K562 (cell line): ENCODE results near the gene C6orf62. TPM values are rescaled to one million over a fixed set of nuclear protein-coding genes. Genes with fewer than 3 reads are reported as not detected.

Experiments
- BRF2 ChIP-seq: IDR thresholded peaks from 3 replicates; pipeline ENCODE4 v1.6.1; 2011; ENCODE audit warnings: borderline replicate concordance, mild to moderate bottlenecking; ENCODE audit not compliant: insufficient read length, insufficient read depth
- CBFB ChIP-seq: sonication (generic); formaldehyde crosslinking; IDR thresholded peaks from 2 replicates; pipeline ENCODE4 v1.4.0; 2020; ENCODE audit warnings: mild to moderate bottlenecking, missing genetic modification reagents
- DDX20 ChIP-seq: fragments of 450-650 bp; IDR thresholded peaks from 2 replicates; pipeline ENCODE4 v1.6.1; 2016; ENCODE audit warnings: missing genetic modification characterization, low read depth, mild to moderate bottlenecking, missing compliant biosample characterization, moderate library complexity
- GATA2 ChIP-seq: sonication (generic); formaldehyde crosslinking; IDR thresholded peaks from 2 replicates; pipeline ENCODE4 v1.4.0; 2020; ENCODE audit warnings: mild to moderate bottlenecking, missing genetic modification reagents
- L3MBTL2 ChIP-seq: fragments of 450-650 bp; IDR thresholded peaks from 2 replicates; pipeline ENCODE4 v1.6.1; 2016; ENCODE audit warnings: mild to moderate bottlenecking, moderate library complexity
- MEF2A ChIP-seq: IDR thresholded peaks from 2 replicates; pipeline ENCODE4 v1.6.1; 2011; ENCODE audit warnings: low read depth, mild to moderate bottlenecking, low read length, moderate library complexity; ENCODE audit not compliant: control insufficient read depth
- MTA2 ChIP-seq: fragments of 450-650 bp; IDR thresholded peaks from 2 replicates; pipeline ENCODE4 v1.6.1; 2016; ENCODE audit warnings: low read depth
- RBM15 ChIP-seq: fragments of 200-400 bp; formaldehyde crosslinking; IDR thresholded peaks from 2 replicates; pipeline ENCODE4 v1.6.1; 2018; ENCODE audit warnings: mild to moderate bottlenecking, low read length, moderate library complexity; ENCODE audit not compliant: insufficient read depth
- SMAD3 ChIP-seq: fragments of 450-650 bp; formaldehyde crosslinking; conservative IDR thresholded peaks from 2 replicates; pipeline ENCODE4 v1.4.0; 2020; ENCODE audit warnings: mild to moderate bottlenecking
- SNIP1 ChIP-seq: fragments of 450-650 bp; IDR thresholded peaks from 2 replicates; pipeline ENCODE4 v1.7.1; 2017; ENCODE audit warnings: low read depth, mild to moderate bottlenecking
- TEAD1 ChIP-seq, 2 experiments: fragments of 450-650 bp in 1 of 2; sonication (generic) in 1 of 2; formaldehyde crosslinking; IDR thresholded peaks; 2 replicates each; pipeline versions ENCODE4 v1.4.0 to v1.8.0; 2020 to 2022; ENCODE audit warnings: mild to moderate bottlenecking in 2 of 2, missing genetic modification reagents in 1 of 2
- ZBTB17 ChIP-seq: fragments of 450-650 bp; formaldehyde crosslinking; IDR thresholded peaks from 2 replicates; pipeline ENCODE4 v1.4.0; 2020; ENCODE audit warnings: mild to moderate bottlenecking
- ZNF232 ChIP-seq: sonication (generic); formaldehyde crosslinking; IDR thresholded peaks from 2 replicates; pipeline ENCODE4 v1.8.0; 2022; ENCODE audit warnings: mild to moderate bottlenecking, missing genetic modification reagents
- ZNF274 ChIP-seq: IDR thresholded peaks from 2 replicates; pipeline ENCODE4 v1.6.1; 2011; ENCODE audit warnings: low read depth, mild to moderate bottlenecking, low read length, moderate library complexity, borderline replicate concordance
- ZNF431 ChIP-seq: sonication (generic); formaldehyde crosslinking; IDR thresholded peaks from 2 replicates; pipeline ENCODE4 v1.8.0; 2022; ENCODE audit warnings: mild to moderate bottlenecking, missing genetic modification reagents
- ZNF75A ChIP-seq: fragments of 450-650 bp; formaldehyde crosslinking; IDR thresholded peaks from 2 replicates; pipeline ENCODE4 v1.4.0; 2020; ENCODE audit warnings: mild to moderate bottlenecking
- polyA plus RNA-seq, 8 experiments: library from polyadenylated mRNA; depleted of rRNA in 4 of 8; stranded (reverse) in 5 of 8; unstranded in 3 of 8; fragments of >200 nt; fragmentation: Nextera tagmentation in 2 of 8; fragmentation: Illumina TruSeq in 1 of 8; extraction: Ambion mirVana in 2 of 8; extraction: Trizol in 1 of 8; gene quantifications; 2 replicates each; pipeline versions ENCODE4 v1.2.1 to v1.2.3, GENCODE V29; 2011 to 2014; ENCODE audit warnings: inconsistent platforms in 1 of 8, missing spikeins in 1 of 8
- total RNA-seq, 7 experiments: library from RNA; depleted of rRNA in 6 of 7; stranded (reverse); fragments of >200 nt in 6 of 7; fragmentation: Illumina TruSeq in 2 of 7; extraction: Trizol in 2 of 7; gene quantifications; 2 replicates each; pipeline versions ENCODE4 v1.2.1 to v1.2.3, GENCODE V29; 2011 to 2021; ENCODE audit warnings: low replicate concordance in 1 of 7
- TF ChIP-seq, protein P1 (sequence below): fragments of 450-650 bp; IDR thresholded peaks from 2 replicates; pipeline ENCODE4 v1.6.1; 2016; ENCODE audit warnings: borderline replicate concordance
- TF ChIP-seq, protein P2 (sequence below), 2 experiments: fragments of 450-650 bp; IDR thresholded peaks; 2 replicates each; pipeline ENCODE4 v1.6.1; 2016
- TF ChIP-seq, protein P3 (sequence below): sonication (generic); formaldehyde crosslinking; IDR thresholded peaks from 2 replicates; pipeline ENCODE4 v1.8.1; 2023; ENCODE audit warnings: mild to moderate bottlenecking, missing genetic modification reagents
- TF ChIP-seq, protein P4 (sequence below): sonication (generic); formaldehyde crosslinking; IDR thresholded peaks from 2 replicates; pipeline ENCODE4 v1.4.0; 2020; ENCODE audit warnings: mild to moderate bottlenecking, missing genetic modification reagents

Gene C6orf62
- total and polyA plus RNA-seq, 9 of the 15 experiments (the other 6 are each of a cell fraction or from before 2014, with no cell fraction given), result 48.5 to 579 (median 111) TPM

DNA sequence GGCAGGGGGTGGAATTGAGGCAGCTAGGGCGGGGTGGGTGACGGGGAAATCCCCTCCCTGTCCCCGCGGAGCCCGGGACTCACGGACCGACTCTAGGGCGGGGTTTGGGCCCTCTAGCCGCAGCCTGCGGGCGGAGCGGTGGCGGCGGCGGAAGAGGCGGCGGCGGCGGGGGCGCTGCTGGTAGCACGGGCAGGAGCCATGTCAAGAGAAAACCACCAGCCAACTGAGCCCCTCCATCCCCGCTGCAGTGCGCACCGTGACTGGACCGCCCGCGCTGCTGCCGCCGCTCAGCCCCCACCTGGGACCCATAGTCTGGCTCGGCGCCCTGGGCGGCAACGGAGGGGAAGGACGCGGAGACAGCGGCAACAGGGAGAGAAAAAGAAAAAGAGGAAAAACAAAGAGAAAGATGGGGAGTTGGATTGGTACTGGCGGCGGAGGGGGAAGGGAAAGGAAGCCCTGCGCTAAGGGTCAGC, 1.2 kb upstream of the C6orf62 start (continued):
- TF ChIP-seq SNIP1 (no peak), ZNF431 (no peak), MTA2 (0 out of 2 replicates have a peak, but pooled peaks have one; percentile 20), TEAD1 (CRISPR knock-in tag; IDR thresholded peaks at IDR 0.05) (0 out of 4 replicates have a peak, but pooled peaks of 1 of the 2 experiments have one; percentile 41), MEF2A (no peak), L3MBTL2 (no peak), ZNF232 (no peak), DDX20 (tag) (no peak), ZNF274 (no peak), SMAD3 (no peak), ZNF75A (CRISPR knock-in tag) (no peak), BRF2 (no peak), RBM15 (no peak), CBFB (no peak), ZBTB17 (CRISPR knock-in tag) (no peak), GATA2 (CRISPR knock-in tag) (no peak)
- TF ChIP-seq, protein P1, sequence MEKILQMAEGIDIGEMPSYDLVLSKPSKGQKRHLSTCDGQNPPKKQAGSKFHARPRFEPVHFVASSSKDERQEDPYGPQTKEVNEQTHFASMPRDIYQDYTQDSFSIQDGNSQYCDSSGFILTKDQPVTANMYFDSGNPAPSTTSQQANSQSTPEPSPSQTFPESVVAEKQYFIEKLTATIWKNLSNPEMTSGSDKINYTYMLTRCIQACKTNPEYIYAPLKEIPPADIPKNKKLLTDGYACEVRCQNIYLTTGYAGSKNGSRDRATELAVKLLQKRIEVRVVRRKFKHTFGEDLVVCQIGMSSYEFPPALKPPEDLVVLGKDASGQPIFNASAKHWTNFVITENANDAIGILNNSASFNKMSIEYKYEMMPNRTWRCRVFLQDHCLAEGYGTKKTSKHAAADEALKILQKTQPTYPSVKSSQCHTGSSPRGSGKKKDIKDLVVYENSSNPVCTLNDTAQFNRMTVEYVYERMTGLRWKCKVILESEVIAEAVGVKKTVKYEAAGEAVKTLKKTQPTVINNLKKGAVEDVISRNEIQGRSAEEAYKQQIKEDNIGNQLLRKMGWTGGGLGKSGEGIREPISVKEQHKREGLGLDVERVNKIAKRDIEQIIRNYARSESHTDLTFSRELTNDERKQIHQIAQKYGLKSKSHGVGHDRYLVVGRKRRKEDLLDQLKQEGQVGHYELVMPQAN, result peak; percentile 72; the same call in 1 of the 2 replicates
- TF ChIP-seq, protein P2, sequence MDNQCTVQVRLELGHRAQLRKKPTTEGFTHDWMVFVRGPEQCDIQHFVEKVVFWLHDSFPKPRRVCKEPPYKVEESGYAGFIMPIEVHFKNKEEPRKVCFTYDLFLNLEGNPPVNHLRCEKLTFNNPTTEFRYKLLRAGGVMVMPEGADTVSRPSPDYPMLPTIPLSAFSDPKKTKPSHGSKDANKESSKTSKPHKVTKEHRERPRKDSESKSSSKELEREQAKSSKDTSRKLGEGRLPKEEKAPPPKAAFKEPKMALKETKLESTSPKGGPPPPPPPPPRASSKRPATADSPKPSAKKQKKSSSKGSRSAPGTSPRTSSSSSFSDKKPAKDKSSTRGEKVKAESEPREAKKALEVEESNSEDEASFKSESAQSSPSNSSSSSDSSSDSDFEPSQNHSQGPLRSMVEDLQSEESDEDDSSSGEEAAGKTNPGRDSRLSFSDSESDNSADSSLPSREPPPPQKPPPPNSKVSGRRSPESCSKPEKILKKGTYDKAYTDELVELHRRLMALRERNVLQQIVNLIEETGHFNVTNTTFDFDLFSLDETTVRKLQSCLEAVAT (IDR thresholded peaks at IDR 0.05), result peak; percentile 93 to 95
- TF ChIP-seq, protein P3, sequence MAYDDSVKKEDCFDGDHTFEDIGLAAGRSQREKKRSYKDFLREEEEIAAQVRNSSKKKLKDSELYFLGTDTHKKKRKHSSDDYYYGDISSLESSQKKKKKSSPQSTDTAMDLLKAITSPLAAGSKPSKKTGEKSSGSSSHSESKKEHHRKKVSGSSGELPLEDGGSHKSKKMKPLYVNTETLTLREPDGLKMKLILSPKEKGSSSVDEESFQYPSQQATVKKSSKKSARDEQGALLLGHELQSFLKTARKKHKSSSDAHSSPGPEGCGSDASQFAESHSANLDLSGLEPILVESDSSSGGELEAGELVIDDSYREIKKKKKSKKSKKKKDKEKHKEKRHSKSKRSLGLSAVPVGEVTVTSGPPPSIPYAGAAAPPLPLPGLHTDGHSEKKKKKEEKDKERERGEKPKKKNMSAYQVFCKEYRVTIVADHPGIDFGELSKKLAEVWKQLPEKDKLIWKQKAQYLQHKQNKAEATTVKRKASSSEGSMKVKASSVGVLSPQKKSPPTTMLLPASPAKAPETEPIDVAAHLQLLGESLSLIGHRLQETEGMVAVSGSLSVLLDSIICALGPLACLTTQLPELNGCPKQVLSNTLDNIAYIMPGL (CRISPR knock-in tag), result no peak
- TF ChIP-seq, protein P4, sequence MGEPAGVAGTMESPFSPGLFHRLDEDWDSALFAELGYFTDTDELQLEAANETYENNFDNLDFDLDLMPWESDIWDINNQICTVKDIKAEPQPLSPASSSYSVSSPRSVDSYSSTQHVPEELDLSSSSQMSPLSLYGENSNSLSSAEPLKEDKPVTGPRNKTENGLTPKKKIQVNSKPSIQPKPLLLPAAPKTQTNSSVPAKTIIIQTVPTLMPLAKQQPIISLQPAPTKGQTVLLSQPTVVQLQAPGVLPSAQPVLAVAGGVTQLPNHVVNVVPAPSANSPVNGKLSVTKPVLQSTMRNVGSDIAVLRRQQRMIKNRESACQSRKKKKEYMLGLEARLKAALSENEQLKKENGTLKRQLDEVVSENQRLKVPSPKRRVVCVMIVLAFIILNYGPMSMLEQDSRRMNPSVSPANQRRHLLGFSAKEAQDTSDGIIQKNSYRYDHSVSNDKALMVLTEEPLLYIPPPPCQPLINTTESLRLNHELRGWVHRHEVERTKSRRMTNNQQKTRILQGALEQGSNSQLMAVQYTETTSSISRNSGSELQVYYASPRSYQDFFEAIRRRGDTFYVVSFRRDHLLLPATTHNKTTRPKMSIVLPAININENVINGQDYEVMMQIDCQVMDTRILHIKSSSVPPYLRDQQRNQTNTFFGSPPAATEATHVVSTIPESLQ (CRISPR knock-in tag), result no peak; the same call in 1 of the 2 replicates
